Vagina (tissue), 2 donors: ENCODE results near the gene PLPP2. TPM values are rescaled to one million over a fixed set of nuclear protein-coding genes. Genes with fewer than 3 reads are reported as not detected.

Experiments used
- DNase-seq, 2 donors: peaks; one replicate each; pipeline ENCODE4 v3.0.0-alpha.2; 2017; ENCODE audit errors: extremely low spot score in 2 of 2
- H3K27ac ChIP-seq: fragments of 200-600 bp; sonication (generic); one replicate; pipeline ENCODE4 v1.5.1; 2019
- H3K27me3 ChIP-seq: fragments of 200-600 bp; sonication (generic); one replicate; pipeline ENCODE4 v1.5.1; 2019
- H3K36me3 ChIP-seq, 2 donors: fragments of 200-600 bp; sonication (generic); one replicate each; pipeline ENCODE4 v1.5.1; 2017 to 2019
- H3K4me1 ChIP-seq: fragments of 200-600 bp; sonication (generic); one replicate; pipeline ENCODE4 v1.5.1; 2019
- H3K4me3 ChIP-seq, 2 donors: fragments of 200-600 bp; sonication (generic); 1 replicate in 1 of 2; 2 replicates in 1 of 2; pipeline ENCODE4 v1.5.1; 2016 to 2019
- H3K9me3 ChIP-seq: fragments of 200-600 bp; sonication (generic); one replicate; pipeline ENCODE4 v1.5.1; 2019
- POLR2A ChIP-seq, 2 donors: fragments of 450-650 bp; IDR thresholded peaks; one replicate each; pipeline ENCODE4 v1.6.1; 2017; ENCODE audit warnings: antibody characterized with exemption in 2 of 2, mild to moderate bottlenecking in 2 of 2, moderate library complexity in 2 of 2
- POLR2AphosphoS5 ChIP-seq, 2 donors: sonication (generic); formaldehyde crosslinking; IDR thresholded peaks; one replicate each; pipeline ENCODE4 v1.9.0; 2017; ENCODE audit warnings: antibody characterized with exemption in 2 of 2, mild to moderate bottlenecking in 2 of 2, low read depth in 1 of 2; ENCODE audit not compliant: insufficient read depth in 1 of 2
- intact Hi-C: fragments of 100-400 bp; cut with DNase I; formaldehyde crosslinking; loops from one replicate; pipeline ENCODE4 v1.15.1; 2023
- total RNA-seq: library from RNA; depleted of rRNA; stranded (reverse); fragments of >200 nt; gene quantifications from one replicate; pipeline ENCODE4 v1.2.3, GENCODE V29; 2016
- TF ChIP-seq, protein P1 (sequence below), 3 experiments: fragments of 450-650 bp in 2 of 3; fragments of 200-600 bp in 1 of 3; sonication (generic) in 1 of 3; IDR thresholded peaks; one replicate each; pipeline ENCODE4 v1.5.1; 2017 to 2019; ENCODE audit warnings: antibody characterized with exemption in 3 of 3, mild to moderate bottlenecking in 2 of 3, moderate library complexity in 2 of 3

PLPP2 gene
- total RNA-seq, 1 donor from 2014 or later = 49.4 TPM

DNA sequence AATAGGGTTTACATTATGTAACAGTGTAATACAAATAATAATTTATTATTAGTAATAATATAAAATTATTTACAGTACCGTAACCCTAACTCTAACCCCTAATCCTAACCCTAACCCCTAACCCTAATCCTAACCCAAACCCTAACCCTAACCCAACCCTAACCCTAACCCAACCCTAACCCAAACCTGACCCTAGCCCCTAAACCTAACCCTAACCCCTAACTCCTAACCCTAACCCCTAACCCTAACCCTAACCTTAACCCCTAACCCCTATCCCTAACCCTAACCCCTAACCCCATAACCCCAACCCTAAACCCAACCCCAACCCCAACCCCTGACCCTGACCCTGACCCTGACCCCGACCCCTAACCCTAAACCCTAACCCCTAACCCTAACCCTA, 45.7 kb downstream of the PLPP2 start:
- Histone ChIP-seq H3K4me1 (no peaks in the 10 kb centered on the region), H3K9me3 (no peaks in the 10 kb centered on the region), H3K27ac (no peak overlapping the region), H3K4me3 (no peak overlapping the region), H3K36me3 (no peaks in the 10 kb centered on the region), H3K27me3 (no peaks in the 10 kb centered on the region)
- intact Hi-C loops = no loop called here
- no peak for TF ChIP-seq POLR2AphosphoS5 (IDR thresholded peaks at IDR 0.05; ENCODE audit: insufficient read depth in 1 of 2, low read depth in 1 of 2)
- TF ChIP-seq, protein P1, sequence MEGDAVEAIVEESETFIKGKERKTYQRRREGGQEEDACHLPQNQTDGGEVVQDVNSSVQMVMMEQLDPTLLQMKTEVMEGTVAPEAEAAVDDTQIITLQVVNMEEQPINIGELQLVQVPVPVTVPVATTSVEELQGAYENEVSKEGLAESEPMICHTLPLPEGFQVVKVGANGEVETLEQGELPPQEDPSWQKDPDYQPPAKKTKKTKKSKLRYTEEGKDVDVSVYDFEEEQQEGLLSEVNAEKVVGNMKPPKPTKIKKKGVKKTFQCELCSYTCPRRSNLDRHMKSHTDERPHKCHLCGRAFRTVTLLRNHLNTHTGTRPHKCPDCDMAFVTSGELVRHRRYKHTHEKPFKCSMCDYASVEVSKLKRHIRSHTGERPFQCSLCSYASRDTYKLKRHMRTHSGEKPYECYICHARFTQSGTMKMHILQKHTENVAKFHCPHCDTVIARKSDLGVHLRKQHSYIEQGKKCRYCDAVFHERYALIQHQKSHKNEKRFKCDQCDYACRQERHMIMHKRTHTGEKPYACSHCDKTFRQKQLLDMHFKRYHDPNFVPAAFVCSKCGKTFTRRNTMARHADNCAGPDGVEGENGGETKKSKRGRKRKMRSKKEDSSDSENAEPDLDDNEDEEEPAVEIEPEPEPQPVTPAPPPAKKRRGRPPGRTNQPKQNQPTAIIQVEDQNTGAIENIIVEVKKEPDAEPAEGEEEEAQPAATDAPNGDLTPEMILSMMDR (IDR thresholded peaks at IDR 0.05) = no peak
- no peak for TF ChIP-seq POLR2A (IDR thresholded peaks at IDR 0.05)
- no peak for DNase-seq

Other genes with a start within 250 kb of the PLPP2 start
- not detected for gene OR4F17, start 184.3 kb downstream of the PLPP2 start, total RNA-seq
- gene MIER2, start 53.4 kb upstream of the PLPP2 start, total RNA-seq = 30.7 TPM
- 2.2 TPM for gene C2CD4C, start 117.7 kb upstream of the PLPP2 start, total RNA-seq
- 26.0 TPM for gene SHC2, start 169.6 kb upstream of the PLPP2 start, total RNA-seq
- gene MADCAM1, start 205.1 kb upstream of the PLPP2 start, total RNA-seq = 0.49 TPM
- 39.5 TPM for gene TPGS1, start 216.1 kb upstream of the PLPP2 start, total RNA-seq
- 62.6 TPM for gene CDC34, start 240.4 kb upstream of the PLPP2 start, total RNA-seq